Measurements from ENCODE around the gene P3H3.
"Not testable (repeated sequence)": the region's sequence is repeated elsewhere in the genome, so short reads cannot be mapped to it uniquely, and the experiment has no call there.

Gene P3H3

GRCh38 chr12:6872073-6873048 lies 44.2 kb downstream of the P3H3 start:
- Histone ChIP-seq H3K9ac (ENCODE audit: low read depth, low read length) (peak overlapping the region; percentile 95), H3K9me3 (ENCODE audit: insufficient read depth, low read depth, low read length) (no peaks in the 10 kb centered on the region), H3K27me3 (ENCODE audit: insufficient read depth, low read length) (no peaks in the 10 kb centered on the region), H3K4me1 (ENCODE audit: insufficient read depth, low read length) (0 out of 2 replicates have a peak, but pooled peaks cover 5% of the 10 kb centered on the region), H3K27ac (ENCODE audit: low read length) (peak overlapping the region; percentile 64), H3K4me3 (ENCODE audit: low read length) (peak overlapping the region; percentile 96), H3K36me3 (ENCODE audit: insufficient read depth, low read depth, low read length) (peaks cover 33% of the 10 kb centered on the region)

DNA sequence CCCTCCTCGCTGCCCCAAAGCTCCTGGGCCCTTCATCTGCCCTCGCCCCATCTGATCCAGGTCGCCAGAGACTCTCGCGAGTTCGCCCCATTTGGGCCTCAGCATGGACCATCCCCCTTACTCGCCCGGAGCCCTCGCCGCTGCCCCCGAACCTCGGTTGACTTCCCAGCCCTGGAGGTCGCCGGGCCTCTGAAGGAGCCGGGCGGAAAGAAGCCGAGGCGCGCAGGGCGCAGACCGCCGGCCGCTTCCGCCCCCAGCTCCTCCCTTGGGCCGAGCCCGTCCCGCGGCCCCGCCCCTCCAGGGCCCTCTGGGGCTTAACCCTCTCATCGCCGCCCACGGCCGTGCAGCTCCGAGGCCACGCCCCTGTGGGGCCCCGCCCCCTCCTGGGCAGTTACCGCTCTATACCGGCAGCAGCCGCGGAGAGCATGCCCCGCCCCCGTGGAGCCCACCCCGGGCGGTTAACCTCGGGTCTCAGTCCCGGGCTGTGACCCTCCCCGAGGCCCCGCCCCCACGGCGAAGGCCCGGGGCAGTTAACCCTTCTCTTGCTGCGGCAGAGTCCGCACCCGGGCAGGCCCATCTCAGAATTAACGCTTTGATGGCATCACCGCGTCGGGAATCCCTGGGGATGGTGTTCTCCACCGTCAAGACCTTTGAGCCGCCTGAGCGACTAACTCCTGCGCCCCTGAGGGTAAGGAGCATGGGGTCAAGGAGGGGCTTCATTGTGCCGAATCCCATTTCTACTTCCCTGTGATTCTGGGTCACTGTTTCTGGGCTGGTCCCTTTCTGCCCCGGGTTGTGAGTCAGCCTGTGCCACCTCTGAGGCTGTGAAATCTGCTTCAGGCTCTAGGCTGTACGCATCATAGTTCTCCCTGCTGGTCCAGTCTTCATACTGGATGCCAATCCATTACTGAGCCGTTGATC lies 45.1 kb downstream of the P3H3 start, which contains the start of gene SPSB2:
Gene SPSB2 (minus strand): TSS at position 210 of the 921 bp plus-strand sequence. CDS start 402 bp downstream, outside the sequence.
- Histone ChIP-seq H3K27ac (ENCODE audit: low read length) (peak within 1 kb of the TSS; percentile 64), H3K27me3 (ENCODE audit: insufficient read depth, low read length) (no peaks in the 10 kb centered on the region), H3K9me3 (ENCODE audit: insufficient read depth, low read depth, low read length) (no peaks in the 10 kb centered on the region), H3K4me1 (ENCODE audit: insufficient read depth, low read length) (0 out of 2 replicates have a peak, but pooled peaks cover 5% of the 10 kb centered on the region), H3K4me3 (ENCODE audit: low read length) (peak within 1 kb of the TSS; percentile 96), H3K9ac (ENCODE audit: low read depth, low read length) (peak within 1 kb of the TSS; percentile 95), H3K36me3 (ENCODE audit: insufficient read depth, low read depth, low read length) (peaks cover 33% of the 10 kb centered on the region)

DNA sequence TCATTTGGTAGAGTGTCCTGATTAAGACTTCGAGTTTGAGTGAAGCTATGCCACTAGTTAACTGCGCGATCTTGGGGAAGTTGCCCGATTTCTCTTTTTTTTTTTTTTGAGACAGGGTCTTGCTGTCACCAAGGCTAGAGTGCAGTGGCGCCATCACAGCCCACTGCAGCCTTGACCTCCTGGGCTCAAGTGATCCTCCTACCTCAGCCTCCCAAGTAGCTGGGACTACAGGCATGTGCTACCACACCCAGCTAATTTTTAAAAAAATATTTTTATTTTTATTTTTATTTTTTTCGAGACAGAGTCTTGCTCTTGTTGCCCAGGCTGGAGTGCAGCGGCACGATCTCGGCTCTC lies 45.8 kb downstream of the P3H3 start:
- not testable (repeated sequence) for H3K4me1 ChIP-seq (ENCODE audit: insufficient read depth, low read length); H3K27ac ChIP-seq (ENCODE audit: low read length); H3K9me3 ChIP-seq (ENCODE audit: insufficient read depth, low read depth, low read length); H3K27me3 ChIP-seq (ENCODE audit: insufficient read depth, low read length)
- H3K4me3 ChIP-seq (ENCODE audit: low read length), result peak overlapping the region; percentile 73
- H3K9ac ChIP-seq (ENCODE audit: low read depth, low read length), result peak overlapping the region; percentile 63; the same call in 1 of the 2 replicates
- H3K36me3 ChIP-seq (ENCODE audit: insufficient read depth, low read depth, low read length), result peaks cover 30% of the 10 kb centered on the region

DNA sequence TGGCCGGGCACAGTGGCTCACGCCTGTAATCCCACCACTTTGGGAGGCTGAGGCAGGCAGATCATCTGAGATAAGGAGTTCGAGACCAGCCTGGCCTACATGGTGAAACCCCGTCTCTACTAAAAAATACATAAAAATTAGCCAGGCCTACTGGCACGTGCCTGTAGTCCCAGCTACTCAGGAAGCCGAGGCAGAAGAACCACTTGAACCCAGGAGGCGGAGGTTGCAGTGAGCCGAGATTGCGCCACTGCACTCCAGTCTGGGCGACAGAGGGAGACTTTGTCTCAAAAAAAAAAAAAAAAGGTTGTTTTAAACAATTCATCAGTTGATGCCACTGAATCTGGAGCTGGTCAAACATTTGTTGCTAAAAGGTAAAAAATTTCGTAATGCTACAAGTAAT lies 51.6 kb downstream of the P3H3 start:
- H3K9ac ChIP-seq (ENCODE audit: low read depth, low read length); H3K4me3 ChIP-seq (ENCODE audit: low read length); H3K4me1 ChIP-seq (ENCODE audit: insufficient read depth, low read length); H3K9me3 ChIP-seq (ENCODE audit: insufficient read depth, low read depth, low read length); H3K27me3 ChIP-seq (ENCODE audit: insufficient read depth, low read length); H3K27ac ChIP-seq (ENCODE audit: low read length): not testable (repeated sequence)
- H3K36me3 ChIP-seq (ENCODE audit: insufficient read depth, low read depth, low read length), result peaks cover 13% of the 10 kb centered on the region

DNA sequence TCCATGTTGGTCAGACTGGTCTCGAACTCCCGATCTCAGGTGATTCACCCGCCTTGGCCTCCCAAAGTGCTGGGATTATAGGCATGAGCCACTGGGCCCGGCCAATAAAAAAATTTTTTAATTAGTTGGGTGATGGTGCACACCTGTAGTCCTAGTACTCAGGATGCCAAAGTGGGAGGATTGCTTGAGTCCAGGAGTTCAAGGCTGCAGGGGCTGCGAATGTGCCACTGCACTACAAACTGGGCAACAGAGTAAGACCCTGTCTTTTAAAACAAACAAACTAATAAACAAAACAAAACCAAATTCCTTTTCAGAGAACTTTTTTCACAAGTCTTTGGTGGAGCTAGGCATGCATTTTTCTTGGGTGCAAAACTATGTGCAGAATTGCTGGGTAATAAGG lies 55.0 kb downstream of the P3H3 start:
- Histone ChIP-seq H3K9ac (ENCODE audit: low read depth, low read length) (no peak overlapping the region), H3K27me3 (ENCODE audit: insufficient read depth, low read length) (no peaks in the 10 kb centered on the region), H3K4me1 (ENCODE audit: insufficient read depth, low read length) (peaks cover 12% of the 10 kb centered on the region; the same call in 1 of the 2 replicates), H3K36me3 (ENCODE audit: insufficient read depth, low read depth, low read length) (peaks cover 16% of the 10 kb centered on the region), H3K27ac (ENCODE audit: low read length) (no peak overlapping the region), H3K9me3 (ENCODE audit: insufficient read depth, low read depth, low read length) (no peaks in the 10 kb centered on the region), H3K4me3 (ENCODE audit: low read length) (no peak overlapping the region)

DNA sequence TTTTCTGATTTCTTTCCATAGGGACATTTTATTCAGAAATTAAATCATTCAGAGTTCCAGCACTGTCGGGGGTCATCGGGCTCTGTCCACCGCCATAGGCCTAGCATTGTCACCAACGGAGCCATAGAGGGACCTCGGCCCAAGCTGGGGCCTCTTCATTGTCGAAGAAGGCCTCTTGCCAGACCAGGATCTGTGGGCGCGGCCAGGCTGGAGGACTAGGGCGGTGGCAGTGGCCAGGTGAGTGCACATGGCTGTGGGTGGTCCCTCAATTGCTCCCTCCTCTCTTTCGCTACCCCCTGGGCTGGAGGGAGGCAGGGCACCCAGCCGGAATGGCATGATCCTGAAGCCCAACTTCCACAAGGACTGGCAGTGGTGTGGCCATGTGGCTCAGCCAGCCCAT lies 55.5 kb downstream of the P3H3 start:
- Histone ChIP-seq H3K36me3 (ENCODE audit: insufficient read depth, low read depth, low read length) (peaks cover 16% of the 10 kb centered on the region), H3K9ac (ENCODE audit: low read depth, low read length) (no peak overlapping the region), H3K27me3 (ENCODE audit: insufficient read depth, low read length) (no peaks in the 10 kb centered on the region), H3K4me3 (ENCODE audit: low read length) (no peak overlapping the region), H3K4me1 (ENCODE audit: insufficient read depth, low read length) (peaks cover 15% of the 10 kb centered on the region), H3K9me3 (ENCODE audit: insufficient read depth, low read depth, low read length) (no peaks in the 10 kb centered on the region), H3K27ac (ENCODE audit: low read length) (no peak overlapping the region)

- Histone ChIP-seq H3K4me3 (ENCODE audit: low read length) (no peak overlapping the region), H3K27me3 (ENCODE audit: insufficient read depth, low read length) (no peaks in the 10 kb centered on the region), H3K9me3 (ENCODE audit: insufficient read depth, low read depth, low read length) (no peaks in the 10 kb centered on the region), H3K36me3 (ENCODE audit: insufficient read depth, low read depth, low read length) (peaks cover 16% of the 10 kb centered on the region), H3K4me1 (ENCODE audit: insufficient read depth, low read length) (peaks cover 15% of the 10 kb centered on the region), H3K27ac (ENCODE audit: low read length) (no peak overlapping the region), H3K9ac (ENCODE audit: low read depth, low read length) (no peak overlapping the region)
Measured at GRCh38 chr12:6884539-6884938, 56.3 kb downstream of the P3H3 start.

DNA sequence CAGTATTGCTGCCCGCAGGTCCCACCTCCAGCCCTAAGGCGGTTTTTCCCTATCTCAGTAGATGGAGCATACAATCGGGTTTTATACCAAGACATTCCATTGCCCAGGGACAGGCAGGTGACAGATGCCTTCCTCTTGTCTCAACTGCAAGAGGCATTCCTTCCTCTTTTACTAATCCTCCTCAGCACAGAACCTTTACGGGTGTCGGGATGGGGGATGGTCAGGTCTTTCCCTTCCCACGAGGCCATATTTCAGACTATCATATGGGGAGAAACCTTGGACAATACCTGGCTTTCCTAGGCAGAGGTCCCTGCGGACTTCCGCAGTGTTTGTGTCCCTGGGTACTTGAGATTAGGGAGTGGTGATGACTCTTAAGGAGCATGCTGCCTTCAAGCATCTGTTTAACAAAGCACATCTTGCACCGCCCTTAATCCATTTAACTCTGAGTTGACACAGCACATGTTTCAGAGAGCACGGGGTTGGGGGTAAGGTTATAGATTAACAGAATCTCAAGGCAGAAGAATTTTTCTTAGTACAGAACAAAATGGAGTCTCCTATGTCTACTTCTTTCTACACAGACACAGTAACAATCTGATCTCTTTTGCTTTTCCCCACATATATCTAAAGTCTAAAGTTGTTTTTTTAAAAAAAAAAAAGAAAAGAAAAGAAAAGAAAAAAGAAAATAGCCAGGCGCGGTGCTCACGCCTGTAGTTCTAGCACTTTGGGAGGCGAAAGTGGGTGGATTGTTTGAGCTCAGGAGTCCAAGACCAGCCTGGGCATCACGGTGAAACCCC lies 58.2 kb downstream of the P3H3 start:
- peak overlapping the region; percentile 37; the same call in 1 of the 2 replicates for H3K9ac ChIP-seq (ENCODE audit: low read depth, low read length)
- not testable (repeated sequence) for H3K9me3 ChIP-seq (ENCODE audit: insufficient read depth, low read depth, low read length); H3K27ac ChIP-seq (ENCODE audit: low read length); H3K4me3 ChIP-seq (ENCODE audit: low read length); H3K27me3 ChIP-seq (ENCODE audit: insufficient read depth, low read length)
- H3K36me3 ChIP-seq (ENCODE audit: insufficient read depth, low read depth, low read length), result peaks cover 16% of the 10 kb centered on the region
- H3K4me1 ChIP-seq (ENCODE audit: insufficient read depth, low read length), result peaks cover 20% of the 10 kb centered on the region

GRCh38 chr12:6887460-6887859 lies 59.3 kb downstream of the P3H3 start:
- Histone ChIP-seq H3K9me3 (ENCODE audit: insufficient read depth, low read depth, low read length) (no peaks in the 10 kb centered on the region), H3K36me3 (ENCODE audit: insufficient read depth, low read depth, low read length) (peaks cover 16% of the 10 kb centered on the region), H3K4me1 (ENCODE audit: insufficient read depth, low read length) (peaks cover 20% of the 10 kb centered on the region), H3K4me3 (ENCODE audit: low read length) (no peak overlapping the region), H3K27ac (ENCODE audit: low read length) (no peak overlapping the region), H3K27me3 (ENCODE audit: insufficient read depth, low read length) (no peaks in the 10 kb centered on the region), H3K9ac (ENCODE audit: low read depth, low read length) (no peak overlapping the region)

DNA sequence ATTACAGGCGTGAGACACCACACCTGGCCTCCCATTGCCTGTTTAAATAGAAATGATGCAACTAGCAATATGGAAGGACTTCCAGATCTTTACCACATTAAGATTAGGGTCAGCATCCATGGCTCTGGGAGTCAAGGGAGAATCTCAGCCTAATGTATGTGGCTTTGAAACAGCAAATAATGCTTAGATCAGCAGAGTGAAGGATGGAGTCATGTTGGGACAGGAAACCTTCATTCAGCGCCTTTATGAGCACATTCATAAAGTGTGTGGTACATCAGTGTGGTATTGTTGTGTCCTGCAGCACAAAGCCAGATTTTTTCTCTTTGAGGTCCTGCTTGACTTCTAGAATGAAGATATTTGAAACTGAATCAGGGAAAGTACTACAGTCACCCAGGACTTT lies 60.2 kb downstream of the P3H3 start:
- no peaks in the 10 kb centered on the region for H3K27me3 ChIP-seq (ENCODE audit: insufficient read depth, low read length)
- no peak overlapping the region for H3K9ac ChIP-seq (ENCODE audit: low read depth, low read length)
- H3K4me3 ChIP-seq (ENCODE audit: low read length), result no peak overlapping the region
- H3K9me3 ChIP-seq (ENCODE audit: insufficient read depth, low read depth, low read length), result no peaks in the 10 kb centered on the region
- H3K36me3 ChIP-seq (ENCODE audit: insufficient read depth, low read depth, low read length), result peaks cover 16% of the 10 kb centered on the region
- peak overlapping the region; percentile 8 for H3K27ac ChIP-seq (ENCODE audit: low read length)
- peaks cover 20% of the 10 kb centered on the region for H3K4me1 ChIP-seq (ENCODE audit: insufficient read depth, low read length)

DNA sequence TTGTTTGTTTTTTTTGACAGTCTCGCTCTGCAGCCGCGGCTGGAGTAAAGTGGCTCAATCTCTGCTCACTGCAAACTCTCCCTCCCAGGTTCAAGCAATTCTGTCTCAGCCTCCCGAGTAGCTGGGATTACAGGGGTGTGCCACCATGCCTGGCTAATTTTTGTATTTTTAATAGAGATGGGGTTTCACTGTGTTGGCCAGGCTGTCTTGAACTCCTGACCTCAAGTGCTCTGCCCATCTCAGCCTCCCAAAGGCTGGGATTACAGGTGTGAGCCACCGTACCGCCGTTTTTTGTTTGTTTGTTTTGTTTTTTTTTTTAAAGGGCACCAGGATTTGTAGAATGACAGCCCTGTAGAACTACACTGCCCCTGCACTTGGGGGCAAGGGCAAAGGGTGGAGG lies 60.6 kb downstream of the P3H3 start:
- H3K27me3 ChIP-seq (ENCODE audit: insufficient read depth, low read length); H3K9me3 ChIP-seq (ENCODE audit: insufficient read depth, low read depth, low read length); H3K4me3 ChIP-seq (ENCODE audit: low read length); H3K27ac ChIP-seq (ENCODE audit: low read length); H3K9ac ChIP-seq (ENCODE audit: low read depth, low read length): not testable (repeated sequence)
- Histone ChIP-seq H3K4me1 (ENCODE audit: insufficient read depth, low read length) (peaks cover 20% of the 10 kb centered on the region), H3K36me3 (ENCODE audit: insufficient read depth, low read depth, low read length) (peaks cover 12% of the 10 kb centered on the region)
